K562 (cell line): ENCODE results near the gene TM4SF18. TPM values are rescaled to one million over a fixed set of nuclear protein-coding genes. Genes with fewer than 3 reads are reported as not detected.

Source experiments
- CC2D1A ChIP-seq: fragments of 450-650 bp; IDR thresholded peaks from 2 replicates; pipeline ENCODE4 v1.6.1; 2017; ENCODE audit warnings: mild to moderate bottlenecking
- CLOCK ChIP-seq: fragments of 250-450 bp; sonication (Bioruptor Pico); IDR thresholded peaks from 2 replicates; pipeline ENCODE4 v1.4.0; 2020; ENCODE audit warnings: mild to moderate bottlenecking, moderate library complexity, borderline replicate concordance
- KAT7 ChIP-seq: sonication (generic); formaldehyde crosslinking; IDR thresholded peaks from 2 replicates; pipeline ENCODE4 v1.8.0; 2022; ENCODE audit warnings: missing genetic modification reagents, mild to moderate bottlenecking, borderline replicate concordance
- KLF13 ChIP-seq: fragments of 450-650 bp; IDR thresholded peaks from 2 replicates; pipeline ENCODE4 v1.6.1; 2016; ENCODE audit warnings: missing genetic modification characterization, low read depth, mild to moderate bottlenecking, missing compliant biosample characterization, moderate library complexity, borderline replicate concordance
- MECOM ChIP-seq: fragments of 250-450 bp; sonication (Bioruptor Pico); IDR thresholded peaks from 2 replicates; pipeline ENCODE4 v1.8.0; 2022; ENCODE audit warnings: inconsistent platforms
- MXD1 ChIP-seq: fragments of 250-450 bp; sonication (Bioruptor Pico); IDR thresholded peaks from 2 replicates; pipeline ENCODE4 v1.8.0; 2021; ENCODE audit warnings: borderline replicate concordance, mild to moderate bottlenecking, moderate library complexity; ENCODE audit not compliant: poor library complexity, severe bottlenecking
- NFE2 ChIP-seq: IDR thresholded peaks from 2 replicates; pipeline ENCODE4 v1.6.1; 2014; ENCODE audit warnings: antibody characterized with exemption, low read depth
- NKRF ChIP-seq: fragments of 450-650 bp; IDR thresholded peaks from 2 replicates; pipeline ENCODE4 v1.6.1; 2016; ENCODE audit warnings: borderline replicate concordance
- NRF1 ChIP-seq, 2 experiments: fragments of 450-650 bp; IDR thresholded peaks in 1 of 2; conservative IDR thresholded peaks in 1 of 2; 2 replicates each; pipeline ENCODE4 v1.6.1; 2014; ENCODE audit warnings: mild to moderate bottlenecking in 2 of 2
- NUFIP1 ChIP-seq: fragments of 450-650 bp; IDR thresholded peaks from 2 replicates; pipeline ENCODE4 v1.6.1; 2018; ENCODE audit not compliant: partially characterized antibody
- POLR2A ChIP-seq: fragments of 450-650 bp; conservative IDR thresholded peaks from 2 replicates; pipeline ENCODE4 v1.6.1; 2016
- RBM39 ChIP-seq: fragments of 200-400 bp; formaldehyde crosslinking; optimal IDR thresholded peaks from 2 replicates; pipeline ENCODE3; 2018; ENCODE audit warnings: low read depth, low read length
- SMAD4 ChIP-seq: fragments of 250-450 bp; sonication (Bioruptor Pico); conservative IDR thresholded peaks from 2 replicates; pipeline ENCODE4 v1.8.0; 2021; ENCODE audit warnings: inconsistent platforms, mild to moderate bottlenecking, moderate library complexity
- SNAPC5 ChIP-seq: fragments of 250-450 bp; sonication (Bioruptor Pico); IDR thresholded peaks from 2 replicates; pipeline ENCODE4 v1.8.0; 2021; ENCODE audit warnings: moderate library complexity, mild to moderate bottlenecking, inconsistent platforms
- ZNF282 ChIP-seq: sonication (generic); formaldehyde crosslinking; IDR thresholded peaks from 2 replicates; pipeline ENCODE4 v1.8.1; 2023; ENCODE audit warnings: missing genetic modification reagents
- ZNF324 ChIP-seq: fragments of 250-450 bp; sonication (Bioruptor Pico); IDR thresholded peaks from 2 replicates; pipeline ENCODE4 v1.4.0; 2020; ENCODE audit warnings: mild to moderate bottlenecking
- ZNF384 ChIP-seq: IDR thresholded peaks from 2 replicates; pipeline ENCODE4 v1.6.1; 2012; ENCODE audit warnings: low read depth, low read length, improper control_type of control experiment
- ZNF695 ChIP-seq: fragments of 450-650 bp; formaldehyde crosslinking; IDR thresholded peaks from 2 replicates; pipeline ENCODE4 v1.4.0; 2020; ENCODE audit warnings: mild to moderate bottlenecking, moderate library complexity
- ZNF740 ChIP-seq, 3 experiments: fragments of 200-800 bp in 1 of 3; sonication (Bioruptor generic) in 1 of 3; sonication (generic) in 1 of 3; formaldehyde crosslinking in 1 of 3; IDR thresholded peaks; 2 replicates each; pipeline versions ENCODE4 v1.6.1 to v1.8.0; 2016 to 2022; ENCODE audit warnings: mild to moderate bottlenecking in 2 of 3, missing compliant biosample characterization in 2 of 3, missing genetic modification characterization in 2 of 3, missing genetic modification reagents in 1 of 3
- ZNF75A ChIP-seq: fragments of 450-650 bp; formaldehyde crosslinking; IDR thresholded peaks from 2 replicates; pipeline ENCODE4 v1.4.0; 2020; ENCODE audit warnings: mild to moderate bottlenecking
- polyA plus RNA-seq, 8 experiments: library from polyadenylated mRNA; depleted of rRNA in 4 of 8; stranded (reverse) in 5 of 8; unstranded in 3 of 8; fragments of >200 nt; fragmentation: Nextera tagmentation in 2 of 8; fragmentation: Illumina TruSeq in 1 of 8; extraction: Ambion mirVana in 2 of 8; extraction: Trizol in 1 of 8; gene quantifications; 2 replicates each; pipeline versions ENCODE4 v1.2.1 to v1.2.3, GENCODE V29; 2011 to 2014; ENCODE audit warnings: inconsistent platforms in 1 of 8, missing spikeins in 1 of 8
- total RNA-seq, 7 experiments: library from RNA; depleted of rRNA in 6 of 7; stranded (reverse); fragments of >200 nt in 6 of 7; fragmentation: Illumina TruSeq in 2 of 7; extraction: Trizol in 2 of 7; gene quantifications; 2 replicates each; pipeline versions ENCODE4 v1.2.1 to v1.2.3, GENCODE V29; 2011 to 2021; ENCODE audit warnings: low replicate concordance in 1 of 7

The TM4SF18 gene
- total and polyA plus RNA-seq, 9 of the 15 experiments (the other 6 are each of a cell fraction or from before 2014, with no cell fraction given), result not detected

- TF ChIP-seq NUFIP1 (no peak), CC2D1A (no peak), POLR2A (no peak), MECOM (CRISPR knock-in tag) (no peak), RBM39 (no peak), SNAPC5 (CRISPR knock-in tag) (no peak), NRF1 (conservative IDR thresholded peaks at IDR 0.05 in 1 of 2, IDR thresholded peaks at IDR 0.05 in 1 of 2) (no peak), MXD1 (CRISPR knock-in tag) (no peak), ZNF740 (CRISPR knock-in tag; IDR thresholded peaks at IDR 0.05) (no peak), ZNF740 (tag; IDR thresholded peaks at IDR 0.05) (no peak), ZNF282 (CRISPR knock-in tag) (no peak), NKRF (no peak), ZNF75A (CRISPR knock-in tag) (peak; percentile 82), SMAD4 (CRISPR knock-in tag) (no peak), NFE2 (peak; percentile 35), CLOCK (CRISPR knock-in tag) (no peak), ZNF695 (no peak), KLF13 (tag) (no peak), KAT7 (CRISPR knock-in tag) (no peak), ZNF384 (no peak), ZNF324 (no peak)
Measured at GRCh38 chr3:149299938-149300801, 33.3 kb downstream of the TM4SF18 start (continued).
